ENCODE data around the gene PPT1.
A peak's percentile ranks its signal among the peaks of the same experiment; 100 is the strongest.
"Not testable (repeated sequence)": the region's sequence is repeated elsewhere in the genome, so short reads cannot be mapped to it uniquely, and the experiment has no call there.

PPT1 gene

GRCh38 chr1:40040511-40041465, 56.3 kb downstream of the PPT1 start, which contains the start of gene CAP1:
CAP1 (plus strand) TSS chr1:40040729; CDS start chr1:40059347, 18,618 bp downstream.
- Histone ChIP-seq H3K27me3 (ENCODE audit: insufficient read depth, low read depth, severe bottlenecking) (no peaks in the 10 kb centered on the region), H3K9me3 (ENCODE audit: severe bottlenecking) (no peaks in the 10 kb centered on the region), H3K4me3 (ENCODE audit: low read depth, low read length) (peak within 1 kb of the TSS; percentile 70), H3K36me3 (peaks cover 15% of the 10 kb centered on the region), H3K27ac (peak within 1 kb of the TSS; percentile 91)
- no peak for TF ChIP-seq CTCF (IDR thresholded peaks at IDR 0.05; ENCODE audit: low read depth, low read length)
- DNase-seq, result peak; percentile 99

GRCh38 chr1:40039757-40040510, 57.1 kb downstream of the PPT1 start:
- Histone ChIP-seq H3K27me3 (ENCODE audit: insufficient read depth, low read depth, severe bottlenecking) (no peaks in the 10 kb centered on the region), H3K36me3 (peaks cover 15% of the 10 kb centered on the region), H3K4me3 (ENCODE audit: low read depth, low read length) (peak overlapping the region; percentile 70), H3K9me3 (ENCODE audit: severe bottlenecking) (no peaks in the 10 kb centered on the region), H3K27ac (peak overlapping the region; percentile 91)
- TF ChIP-seq CTCF (IDR thresholded peaks at IDR 0.05; ENCODE audit: low read depth, low read length), result no peak
- peak; percentile 75 for DNase-seq

- Histone ChIP-seq H3K27me3 (ENCODE audit: insufficient read depth, low read depth, severe bottlenecking) (no peaks in the 10 kb centered on the region), H3K36me3 (peaks cover 15% of the 10 kb centered on the region), H3K4me3 (ENCODE audit: low read depth, low read length) (peak overlapping the region; percentile 70), H3K27ac (peak overlapping the region; percentile 91), H3K9me3 (ENCODE audit: severe bottlenecking) (no peaks in the 10 kb centered on the region)
- no peak for DNase-seq
- TF ChIP-seq CTCF (IDR thresholded peaks at IDR 0.05; ENCODE audit: low read depth, low read length), result no peak
These were observed 57.8 kb downstream of the PPT1 start for GRCh38 chr1:40039245-40039756.

GRCh38 chr1:40038697-40039096, 58.4 kb downstream of the PPT1 start:
- DNase-seq, result no peak
- Histone ChIP-seq H3K36me3 (peaks cover 15% of the 10 kb centered on the region), H3K27ac (no peak overlapping the region), H3K27me3 (ENCODE audit: insufficient read depth, low read depth, severe bottlenecking) (no peaks in the 10 kb centered on the region), H3K4me3 (ENCODE audit: low read depth, low read length) (no peak overlapping the region), H3K9me3 (ENCODE audit: severe bottlenecking) (no peaks in the 10 kb centered on the region)
- TF ChIP-seq CTCF (IDR thresholded peaks at IDR 0.05; ENCODE audit: low read depth, low read length), result no peak

- not testable (repeated sequence) for H3K9me3 ChIP-seq (ENCODE audit: severe bottlenecking); H3K4me3 ChIP-seq (ENCODE audit: low read depth, low read length); DNase-seq; H3K27me3 ChIP-seq (ENCODE audit: insufficient read depth, low read depth, severe bottlenecking); H3K36me3 ChIP-seq; H3K27ac ChIP-seq
These were observed 59.8 kb downstream of the PPT1 start for GRCh38 chr1:40037254-40037653.

GRCh38 chr1:40036574-40036973, 60.5 kb downstream of the PPT1 start:
- Histone ChIP-seq H3K27ac (no peak overlapping the region), H3K4me3 (ENCODE audit: low read depth, low read length) (no peak overlapping the region)
- TF ChIP-seq CTCF (IDR thresholded peaks at IDR 0.05; ENCODE audit: low read depth, low read length), result no peak

More at GRCh38 chr1:40036574-40036973, 60.5 kb downstream of the PPT1 start:
- DNase-seq, result no peak
- peaks cover 3% of the 10 kb centered on the region for H3K36me3 ChIP-seq
- H3K27me3 ChIP-seq (ENCODE audit: insufficient read depth, low read depth, severe bottlenecking), result no peaks in the 10 kb centered on the region
- H3K9me3 ChIP-seq (ENCODE audit: severe bottlenecking), result no peaks in the 10 kb centered on the region

All from WERI-Rb-1 (cell line).